ENCODE data around the gene SECTM1.
A peak's percentile ranks its signal among the peaks of the same experiment; 100 is the strongest.
"Not testable (repeated sequence)": the region's sequence is repeated elsewhere in the genome, so short reads cannot be mapped to it uniquely, and the experiment has no call there.

Gene SECTM1

DNA sequence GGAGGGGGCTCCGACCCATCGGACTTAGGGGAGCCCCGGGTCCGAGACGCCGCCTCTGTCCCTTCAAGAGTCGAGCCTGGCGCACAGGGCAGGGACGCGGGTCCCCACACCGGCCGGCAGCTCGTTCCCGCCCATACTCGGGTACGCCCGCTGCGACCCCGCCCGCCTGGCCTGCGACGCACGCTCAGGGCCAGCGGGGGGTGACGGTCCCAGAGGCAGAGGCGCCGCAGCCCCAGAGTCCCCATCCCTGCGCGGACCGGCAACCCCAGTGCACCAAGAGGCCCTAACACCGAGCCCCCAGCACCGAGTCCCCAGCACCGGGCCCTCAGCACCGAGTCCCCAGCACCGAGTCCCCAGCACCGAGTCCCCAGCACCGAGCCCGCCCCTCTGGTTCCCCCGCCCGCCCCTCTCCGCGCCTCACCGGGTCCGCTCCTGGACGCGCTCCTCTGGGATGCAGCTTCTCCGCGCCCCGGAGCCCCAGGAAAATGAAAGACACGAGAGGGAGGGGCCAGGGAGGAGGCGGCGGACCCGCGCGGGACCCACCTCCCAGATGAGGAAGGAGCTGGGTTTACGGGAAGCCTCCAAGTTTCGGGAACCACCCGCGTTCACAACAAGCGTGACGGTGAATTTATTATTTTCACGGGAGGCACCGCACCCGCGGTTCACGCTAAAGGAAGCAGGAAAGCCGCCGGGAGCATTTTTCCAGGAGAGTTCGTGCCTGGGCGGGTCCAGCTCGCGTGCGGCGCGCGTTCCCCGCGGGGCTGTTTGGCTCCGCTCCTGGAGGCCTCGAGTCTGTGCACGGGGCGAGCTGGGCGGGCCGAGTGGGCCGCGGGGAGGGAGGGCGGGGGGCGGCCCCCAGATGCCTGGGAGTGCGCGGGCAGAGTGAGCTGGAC, at the start of gene SECTM1:
Gene SECTM1, minus strand, starts transcription at position 488 of the 893 bp plus-strand sequence. CDS start 6,526 bp downstream, outside the sequence.
- DNase-seq = peak in 1 of 51 donors; percentile 13

DNA sequence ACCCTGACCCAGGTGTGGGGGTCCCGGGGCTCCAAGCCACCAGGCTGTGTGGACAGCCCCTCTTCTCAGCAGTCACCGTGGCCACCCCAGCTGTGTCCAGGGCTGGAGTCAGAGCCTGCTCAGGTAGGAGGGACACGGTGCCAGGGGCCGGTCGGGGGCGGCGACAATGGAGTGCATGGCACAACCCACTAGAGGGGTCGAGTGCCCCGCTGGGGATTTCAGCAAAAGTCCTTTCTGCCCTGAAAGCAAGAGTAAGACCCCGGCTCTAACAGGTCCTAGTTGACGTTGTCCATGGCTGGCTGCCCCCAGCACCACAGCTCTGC, 49.3 kb upstream of the SECTM1 start:
- DNase-seq = no peak

DNA sequence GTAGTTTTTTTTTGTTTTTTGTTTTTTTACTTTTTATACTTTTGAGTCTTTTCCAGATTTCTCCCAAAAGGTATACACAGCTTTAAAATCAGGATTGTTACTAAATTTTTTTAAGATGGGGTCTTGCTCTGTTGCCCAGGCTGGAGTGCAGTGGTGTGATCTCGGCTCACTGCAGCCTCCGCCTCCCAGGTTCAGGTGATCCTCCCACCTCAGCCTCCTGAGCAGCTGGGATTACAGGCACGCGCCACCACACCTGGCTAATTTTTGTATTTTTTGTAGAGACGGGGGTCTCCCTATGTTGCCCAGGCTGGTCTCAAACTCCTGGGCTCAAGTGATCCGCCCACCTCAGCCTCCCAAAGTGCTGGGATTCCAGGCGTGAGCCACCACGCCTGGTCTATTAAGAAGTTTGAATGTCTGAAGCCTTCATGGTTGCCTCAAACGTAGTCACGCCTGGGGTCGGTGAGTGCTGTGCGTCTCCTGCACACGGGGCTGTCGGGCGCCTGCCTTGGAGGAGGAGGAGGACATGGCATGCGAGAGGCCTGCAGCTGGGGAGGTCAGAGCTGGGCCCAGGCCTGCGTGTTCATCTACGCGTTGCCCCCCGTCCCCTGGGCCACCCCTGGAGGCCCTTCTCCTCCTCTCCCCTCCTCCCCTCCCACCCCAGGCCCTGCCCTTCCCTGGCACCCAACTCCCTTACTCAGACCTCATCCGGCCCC, 48.8 kb upstream of the SECTM1 start:
- not testable (repeated sequence) for DNase-seq

DNA sequence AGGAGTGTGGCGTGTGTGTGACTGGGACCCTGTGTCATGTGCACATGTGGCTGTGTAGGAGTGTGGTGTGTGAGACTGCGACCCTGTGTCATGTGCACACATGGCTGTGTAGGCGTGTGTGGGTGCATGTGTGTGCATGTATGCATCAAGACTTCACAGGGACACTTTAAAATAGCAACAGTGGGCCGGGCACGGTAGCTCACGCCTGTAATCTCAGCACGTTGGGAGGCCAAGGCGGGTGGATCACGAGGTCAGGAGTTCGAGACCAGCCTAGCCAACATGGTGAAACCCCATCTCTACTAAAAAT, 48.1 kb upstream of the SECTM1 start:
- peak in 1 of 51 donors; percentile 16 for DNase-seq

DNA sequence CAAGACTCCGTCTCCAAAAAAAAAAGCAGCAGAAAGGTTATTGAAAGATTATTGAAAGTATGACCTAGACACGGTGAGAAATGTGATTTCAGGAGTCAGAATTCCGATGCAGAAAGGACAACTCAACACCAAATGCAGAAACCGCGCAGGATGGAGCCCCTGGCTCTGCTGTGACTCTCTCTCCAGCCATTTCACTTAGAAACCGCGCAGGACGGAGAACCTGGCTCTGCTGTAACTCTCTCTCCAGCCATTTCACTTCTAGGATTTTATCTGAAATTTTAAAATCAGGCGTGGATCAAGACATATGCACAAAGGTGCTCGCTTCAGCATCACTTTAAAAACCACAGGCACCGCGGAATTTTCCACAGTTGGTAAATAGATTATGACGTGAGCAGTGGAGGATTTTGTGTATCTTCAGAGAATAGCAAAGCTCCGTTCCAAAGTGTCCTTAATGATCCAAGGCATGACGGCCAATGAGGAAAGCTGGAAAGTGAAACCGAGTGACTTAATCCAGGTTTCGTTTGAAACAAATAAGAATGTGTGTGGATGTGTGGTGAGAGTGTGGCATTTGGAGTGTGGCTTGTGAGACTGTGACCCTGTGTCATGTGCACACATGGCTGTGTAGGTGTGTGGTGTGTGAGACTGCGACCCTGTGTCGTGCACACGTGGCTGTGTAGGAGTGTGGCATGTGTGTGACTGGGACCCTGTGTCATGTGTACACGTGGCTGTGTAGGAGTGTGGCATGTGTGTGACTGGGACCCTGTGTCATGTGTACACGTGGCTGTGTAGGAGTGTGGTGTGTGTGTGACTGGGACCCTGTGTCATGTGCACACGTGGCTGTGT, 47.5 kb upstream of the SECTM1 start:
- DNase-seq = no peak

DNA sequence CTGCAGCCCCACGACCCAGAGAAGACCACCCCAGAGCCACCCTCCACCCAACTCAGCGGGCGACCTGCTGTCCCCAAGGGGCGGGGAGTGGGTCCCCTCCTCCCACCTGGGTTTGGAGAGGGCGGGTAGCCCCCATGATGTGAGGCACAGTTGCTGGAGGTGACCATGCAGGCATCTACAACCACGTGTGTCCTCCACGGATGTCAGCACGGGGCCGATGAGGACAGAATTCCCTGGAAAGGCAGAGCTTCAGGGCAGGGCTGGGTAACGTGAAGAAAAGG, 45.1 kb upstream of the SECTM1 start:
- no peak for DNase-seq

DNA sequence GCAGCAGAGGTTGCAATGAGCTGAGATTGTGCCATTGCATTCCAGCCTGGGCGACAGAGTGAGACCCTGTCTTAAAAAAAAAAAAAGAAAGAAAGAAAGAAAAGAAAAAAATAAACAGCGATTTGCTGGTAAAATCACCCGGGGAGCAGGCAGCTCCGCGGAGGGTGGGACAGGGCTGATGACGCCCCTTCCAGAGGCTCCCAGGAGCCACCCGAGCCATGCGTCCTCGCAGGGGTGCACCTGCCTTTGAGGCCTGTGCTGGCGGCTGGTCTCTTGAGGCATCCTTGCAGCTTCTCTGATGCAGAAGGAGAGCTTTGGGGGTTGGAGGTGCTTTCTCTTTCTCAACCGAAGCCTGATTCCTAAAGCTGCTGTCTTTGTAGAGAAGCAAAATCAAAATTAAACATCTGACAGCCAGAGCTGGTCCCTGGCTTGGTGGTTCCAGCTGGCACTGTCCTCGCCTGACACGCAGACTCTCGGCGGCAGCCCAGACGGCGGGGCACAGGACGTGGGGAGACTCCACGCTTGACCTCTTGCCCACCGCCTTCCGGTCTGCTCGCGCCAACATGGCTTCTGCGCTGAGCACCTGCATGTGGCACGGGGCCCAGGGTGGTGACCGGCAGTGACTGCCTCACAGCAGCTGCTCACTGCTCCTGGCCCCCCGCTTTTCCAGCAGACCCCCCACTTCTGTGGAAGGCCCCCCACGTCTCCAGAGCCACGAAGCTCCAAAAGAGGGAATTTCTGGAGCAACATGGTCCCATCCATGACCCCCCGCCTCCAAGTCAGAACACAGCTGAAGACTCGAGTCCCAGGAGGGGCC, 44.6 kb upstream of the SECTM1 start:
- DNase-seq = no peak

DNA sequence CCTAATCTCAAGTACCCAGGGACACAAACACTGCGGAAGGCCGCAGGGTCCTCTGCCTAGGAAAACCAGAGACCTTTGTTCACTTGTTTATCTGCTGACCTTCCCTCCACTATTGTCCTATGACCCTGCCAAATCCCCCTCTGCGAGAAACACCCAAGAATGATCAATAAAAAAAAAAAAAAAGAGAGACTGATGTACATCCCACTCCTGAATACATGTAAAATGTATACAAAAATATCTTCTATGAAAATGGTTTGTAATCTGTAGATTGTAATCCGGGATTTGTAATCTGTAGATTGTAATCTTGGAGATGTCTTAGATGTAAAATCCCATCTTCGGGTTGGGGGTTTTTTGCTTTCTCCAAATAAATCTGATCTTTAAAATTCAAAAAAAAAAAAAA, 43.7 kb upstream of the SECTM1 start:
- DNase-seq = not testable (repeated sequence)

DNA sequence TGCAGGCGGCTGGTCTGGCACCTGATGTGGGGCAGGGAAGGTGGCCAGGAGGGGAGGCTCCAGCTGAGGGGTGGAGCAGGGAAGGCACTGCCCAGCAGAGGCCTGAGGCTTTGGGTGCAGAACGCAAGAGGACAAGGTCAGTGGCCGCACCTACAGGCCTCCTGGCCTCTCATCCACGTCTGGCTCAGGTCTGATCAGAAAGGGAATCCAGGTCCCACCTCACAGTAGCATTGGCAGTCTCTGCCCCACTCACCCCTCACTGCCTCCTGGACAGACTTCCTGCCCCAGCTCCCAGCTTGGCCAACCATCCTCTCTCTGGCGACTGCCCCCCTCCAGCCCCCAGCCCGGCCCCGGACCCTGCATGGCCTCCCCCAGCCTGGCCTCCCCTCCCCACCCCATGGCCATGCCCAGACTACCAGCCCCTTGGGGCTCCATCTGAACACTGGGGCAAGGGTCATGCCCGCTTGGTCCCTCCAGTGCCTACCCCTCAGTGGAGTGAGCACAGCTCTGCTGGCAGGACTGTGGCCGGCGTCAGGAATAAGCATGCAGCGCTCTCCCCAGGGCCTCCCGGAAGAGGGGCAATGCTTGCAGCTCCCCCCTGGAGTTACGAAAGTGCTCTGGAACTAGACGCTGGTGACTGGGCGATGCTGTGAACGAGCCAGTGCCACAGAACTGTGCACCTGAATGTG, 42.6 kb upstream of the SECTM1 start:
- no peak for DNase-seq

DNA sequence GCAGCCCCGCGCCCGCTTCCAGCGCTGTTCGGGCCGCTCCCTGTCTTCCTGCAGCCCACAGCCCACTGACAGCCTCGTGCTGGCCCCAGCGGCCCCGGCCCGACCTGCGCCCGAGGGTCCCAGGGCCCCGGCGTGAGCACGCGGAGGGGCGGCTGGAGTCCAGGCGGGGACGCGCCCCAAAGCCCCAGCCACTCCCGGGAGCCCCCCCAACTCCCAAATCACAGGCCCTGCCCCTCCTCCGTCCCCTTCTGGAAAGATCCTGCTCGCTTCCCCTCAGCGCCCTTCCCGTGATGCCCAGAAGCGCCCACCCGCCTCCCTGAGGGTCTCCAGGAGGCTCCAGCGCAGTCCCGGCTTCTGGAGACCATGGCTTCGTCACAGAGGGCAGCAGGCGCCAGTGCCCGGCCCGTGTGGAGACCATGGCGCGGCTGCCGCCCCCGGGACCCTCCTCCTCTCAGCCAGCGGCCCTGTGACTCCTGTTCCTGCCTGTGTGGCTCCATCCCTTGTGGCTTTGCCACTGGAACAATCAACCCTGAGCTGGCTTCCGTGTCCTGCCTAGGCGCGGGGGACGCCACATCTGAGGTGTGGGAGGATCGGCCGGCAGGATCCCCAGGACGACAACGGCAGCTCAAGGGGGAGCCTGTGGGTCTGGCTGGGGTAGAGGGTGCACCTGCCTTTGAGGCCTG, 41.9 kb upstream of the SECTM1 start:
- no peak for DNase-seq

DNA sequence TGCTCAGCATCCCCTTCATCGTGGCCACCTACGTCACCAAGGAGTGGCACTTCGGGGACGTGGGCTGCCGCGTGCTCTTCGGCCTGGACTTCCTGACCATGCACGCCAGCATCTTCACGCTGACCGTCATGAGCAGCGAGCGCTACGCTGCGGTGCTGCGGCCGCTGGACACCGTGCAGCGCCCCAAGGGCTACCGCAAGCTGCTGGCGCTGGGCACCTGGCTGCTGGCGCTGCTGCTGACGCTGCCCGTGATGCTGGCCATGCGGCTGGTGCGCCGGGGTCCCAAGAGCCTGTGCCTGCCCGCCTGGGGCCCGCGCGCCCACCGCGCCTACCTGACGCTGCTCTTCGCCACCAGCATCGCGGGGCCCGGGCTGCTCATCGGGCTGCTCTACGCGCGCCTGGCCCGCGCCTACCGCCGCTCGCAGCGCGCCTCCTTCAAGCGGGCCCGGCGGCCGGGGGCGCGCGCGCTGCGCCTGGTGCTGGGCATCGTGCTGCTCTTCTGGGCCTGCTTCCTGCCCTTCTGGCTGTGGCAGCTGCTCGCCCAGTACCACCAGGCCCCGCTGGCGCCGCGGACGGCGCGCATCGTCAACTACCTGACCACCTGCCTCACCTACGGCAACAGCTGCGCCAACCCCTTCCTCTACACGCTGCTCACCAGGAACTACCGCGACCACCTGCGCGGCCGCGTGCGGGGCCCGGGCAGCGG, 41.2 kb upstream of the SECTM1 start:
- no peak for DNase-seq

DNA sequence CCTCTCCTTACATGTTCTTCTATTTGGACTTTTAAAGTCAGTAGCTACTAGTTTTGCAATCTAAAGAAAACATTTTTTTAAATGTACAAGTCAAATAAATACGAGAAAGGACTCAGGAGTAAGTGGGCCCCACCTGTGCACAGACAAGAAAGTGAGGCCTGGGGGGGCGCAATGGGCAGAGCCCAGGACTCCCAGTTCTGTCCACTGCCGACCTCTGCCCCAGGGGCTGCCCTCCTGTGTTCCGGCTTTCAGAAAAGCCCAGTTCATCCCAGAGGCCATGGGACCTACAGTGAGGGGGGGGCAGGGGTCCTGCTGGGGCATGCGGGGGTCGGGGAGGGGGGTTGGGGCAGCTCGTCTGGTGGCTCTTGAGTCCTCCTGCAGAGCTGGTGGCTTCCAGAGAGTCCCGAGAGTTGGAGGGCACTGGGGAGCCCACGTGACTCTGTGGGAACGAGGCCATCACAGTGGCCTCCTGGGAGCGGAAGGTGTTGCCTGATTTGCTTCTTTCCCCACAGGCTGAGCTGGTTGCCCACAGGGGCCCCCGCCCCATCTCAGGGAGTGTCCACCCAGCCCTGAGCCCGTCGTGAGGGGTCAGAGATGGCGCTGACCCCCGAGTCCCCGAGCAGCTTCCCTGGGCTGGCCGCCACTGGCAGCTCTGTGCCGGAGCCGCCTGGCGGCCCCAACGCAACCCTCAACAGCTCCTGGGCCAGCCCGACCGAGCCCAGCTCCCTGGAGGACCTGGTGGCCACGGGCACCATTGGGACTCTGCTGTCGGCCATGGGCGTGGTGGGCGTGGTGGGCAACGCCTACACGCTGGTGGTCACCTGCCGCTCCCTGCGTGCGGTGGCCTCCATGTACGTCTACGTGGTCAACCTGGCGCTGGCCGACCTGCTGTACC, 40.4 kb upstream of the SECTM1 start:
- no peak for DNase-seq

DNA sequence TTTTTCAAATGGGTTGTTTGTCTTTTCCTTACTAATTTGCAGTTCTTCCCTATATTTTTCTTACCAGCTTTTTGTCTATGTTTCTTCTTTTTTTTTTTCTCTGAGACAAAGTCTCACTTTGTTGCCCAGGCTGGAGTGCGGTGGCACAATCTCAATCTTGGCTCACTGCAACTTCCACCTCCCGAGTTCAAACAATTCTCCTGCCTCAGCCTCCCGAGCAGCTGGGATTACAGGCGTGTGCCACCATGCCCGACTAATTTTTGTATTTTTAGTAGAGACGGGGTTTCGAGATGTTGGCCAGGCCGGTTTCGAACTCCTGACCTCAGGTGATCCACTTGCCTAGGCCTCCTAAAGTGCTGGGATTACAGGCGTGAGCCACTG, 39.5 kb upstream of the SECTM1 start:
- DNase-seq = not testable (repeated sequence)

DNA sequence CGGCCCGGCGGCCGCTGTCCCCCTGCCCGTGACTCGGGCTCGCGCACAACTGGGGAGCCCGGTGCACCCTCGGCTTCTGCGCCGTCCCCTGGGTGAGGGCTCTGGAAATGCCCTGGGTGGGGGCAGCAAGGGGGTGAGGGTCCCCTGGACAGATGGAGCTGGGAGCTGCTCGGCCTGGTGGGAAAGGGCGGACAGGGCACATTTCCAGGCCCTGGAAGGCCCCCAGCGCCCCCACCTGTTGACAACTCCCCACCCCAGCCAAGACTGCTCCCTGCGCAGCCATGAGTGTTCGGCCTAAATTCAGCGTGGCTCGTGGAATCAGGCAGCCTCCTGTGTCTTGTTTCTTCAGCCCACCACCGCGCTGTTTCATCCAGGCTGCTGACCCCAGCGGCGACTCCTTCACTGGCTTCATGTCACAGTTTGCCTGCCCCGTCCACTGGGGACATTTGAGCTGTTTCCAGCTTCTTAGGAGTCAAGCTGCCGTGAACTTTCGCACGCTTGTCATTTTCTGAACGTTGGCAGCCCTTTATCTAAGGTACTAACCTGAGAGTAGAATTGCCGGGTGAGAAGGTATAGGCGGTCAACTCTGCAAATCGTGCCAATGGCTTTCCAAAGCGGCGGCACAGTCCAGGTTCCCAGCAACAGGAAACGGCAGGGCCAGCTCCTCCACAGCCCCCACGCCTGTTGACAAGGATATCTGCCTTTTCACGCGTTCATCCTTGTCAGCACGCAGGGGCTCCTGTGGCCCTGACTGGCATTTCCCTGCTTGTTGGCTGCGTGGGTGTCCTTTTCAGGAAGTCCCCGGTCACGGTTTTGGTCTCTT, 38.9 kb upstream of the SECTM1 start:
- no peak for DNase-seq

DNA sequence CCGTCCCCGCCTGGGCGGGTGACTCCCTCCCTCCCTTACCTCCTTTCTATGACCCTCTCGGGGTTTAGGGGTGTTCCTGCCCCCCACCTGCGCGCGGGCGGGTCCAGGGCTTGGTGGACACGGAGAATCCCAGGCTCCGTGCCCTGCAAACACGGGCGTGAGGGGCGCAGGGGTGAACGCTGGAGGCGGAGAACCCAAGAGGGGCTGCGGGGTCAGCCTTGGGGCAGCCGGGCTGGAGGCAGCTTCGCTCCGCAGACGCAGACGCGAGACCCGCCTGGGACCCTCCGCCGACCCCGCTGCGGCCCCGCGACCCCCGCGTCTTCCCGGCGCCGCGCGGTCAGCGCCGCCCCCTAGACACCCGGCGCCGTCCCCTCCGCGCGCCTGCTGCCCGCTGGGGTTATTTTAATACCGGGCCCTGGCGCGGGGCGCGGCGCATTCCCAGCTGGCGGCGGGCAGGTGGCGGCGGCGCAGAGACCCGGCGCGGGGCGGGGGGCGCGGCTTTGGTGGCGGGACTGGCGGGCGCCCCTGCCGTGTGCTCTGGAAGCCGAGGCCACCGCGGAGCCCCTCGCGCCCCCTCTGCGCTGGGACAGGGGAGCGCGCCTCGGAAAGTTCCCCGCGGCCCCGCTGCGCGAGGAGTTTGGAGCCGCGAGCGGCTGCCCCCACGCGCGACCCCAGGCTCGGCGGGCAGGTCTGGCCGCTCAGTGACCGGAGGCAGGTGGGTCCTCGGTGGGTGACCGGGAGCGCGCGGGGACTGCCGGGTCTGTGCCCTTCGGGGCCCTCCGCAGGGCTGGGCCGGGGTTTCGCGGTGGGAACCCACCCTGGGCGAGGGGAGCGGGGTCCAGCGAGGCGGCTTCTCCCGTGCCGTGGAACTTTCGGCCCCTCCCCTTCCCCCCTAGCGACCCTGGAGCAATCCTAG, 38.0 kb upstream of the SECTM1 start, which contains the start of gene UTS2R:
Gene UTS2R, plus strand, starts transcription at position 433 of the 916 bp plus-strand sequence. CDS start 2,560 bp downstream, outside the sequence.
- no peak for DNase-seq
